Skin of body (tissue), 2 donors: Measurements from ENCODE around the gene DRD3. TPM values are rescaled to one million over a fixed set of nuclear protein-coding genes. Genes with fewer than 3 reads are reported as not detected.
A peak's percentile ranks its signal among the peaks of the same experiment; 100 is the strongest.

ENCODE experiments used
- DNase-seq: peaks from one replicate; lab custom pipeline; 2025; lab: John Stamatoyannopoulos, UW
- total RNA-seq: library from RNA; depleted of rRNA; stranded (reverse); fragments of >200 nt; gene quantifications from one replicate; pipeline ENCODE4 v1.2.3, GENCODE V29; 2014

The DRD3 gene
- total RNA-seq, result not detected

DNA sequence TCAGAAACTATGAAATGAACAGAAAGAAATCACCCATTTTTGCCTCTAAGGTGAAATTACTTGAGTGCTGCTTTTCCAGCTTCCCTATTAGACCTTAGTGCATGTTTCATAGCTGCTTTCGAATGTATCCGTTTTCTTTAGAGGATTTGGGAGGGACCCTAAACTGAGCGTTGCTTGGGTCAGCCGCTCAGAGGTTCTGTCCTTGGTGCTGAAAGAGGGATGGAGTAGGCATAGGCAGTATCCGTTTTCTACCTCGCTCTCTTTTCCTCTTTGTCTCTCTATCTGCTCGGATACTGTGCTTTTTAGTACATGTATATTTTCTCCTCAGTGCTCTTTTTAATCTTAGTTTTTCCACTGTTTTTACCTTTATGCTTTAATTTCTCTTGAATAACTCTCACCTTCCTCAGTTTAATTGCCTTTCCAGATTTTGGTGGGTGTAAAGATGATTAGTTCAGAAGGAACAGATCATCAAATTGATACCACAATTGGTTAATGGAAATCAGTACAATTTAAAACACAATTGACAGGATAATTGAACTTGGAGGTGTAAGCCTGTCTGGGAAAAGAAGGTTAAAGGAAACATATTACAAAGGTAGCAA, at the start of gene DRD3:
Gene DRD3 (minus strand): TSS at position 283 of the 599 bp plus-strand sequence. CDS start 7,060 bp downstream, outside the sequence.
- DNase-seq, result no peak

DNA sequence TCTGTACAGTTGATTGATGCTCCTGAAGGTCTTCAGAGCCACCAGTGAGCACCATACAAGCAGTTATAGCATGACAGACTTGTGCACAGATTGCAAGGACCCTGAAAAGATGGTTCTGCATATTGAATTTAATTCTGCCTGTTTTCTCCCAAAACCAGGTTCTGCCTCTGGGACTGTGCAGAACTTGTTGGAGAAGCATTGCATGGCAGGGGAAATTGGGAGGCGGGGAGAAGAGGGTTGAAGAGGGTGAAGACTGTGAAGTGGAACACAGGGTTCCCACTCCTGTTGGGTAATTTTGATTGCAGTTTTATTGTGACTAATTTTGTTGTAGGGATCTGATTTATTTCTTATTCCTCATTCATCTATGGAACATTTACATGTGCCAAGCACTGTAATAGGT, 48.2 kb upstream of the DRD3 start:
- DNase-seq, result no peak

DNA sequence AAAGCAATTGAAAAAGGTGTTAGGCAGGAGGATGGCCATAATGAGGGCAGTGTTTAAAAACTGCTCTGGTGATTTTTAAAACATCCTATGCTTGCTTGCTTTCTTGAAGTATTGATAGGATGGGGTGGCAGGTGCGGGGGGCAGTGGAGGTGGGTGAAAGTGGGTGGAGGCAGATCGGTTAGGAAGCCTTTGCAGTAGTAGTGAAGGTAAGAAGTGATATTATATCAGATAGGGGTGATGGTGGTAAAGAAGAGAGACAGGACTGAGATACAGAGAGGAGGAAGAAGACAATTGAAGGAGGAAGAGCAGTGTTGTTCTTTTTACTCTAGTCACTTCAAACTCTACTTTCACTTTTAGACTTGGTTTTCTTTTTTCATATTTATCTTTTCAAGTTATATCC, 47.5 kb upstream of the DRD3 start:
- DNase-seq, result no peak

DNA sequence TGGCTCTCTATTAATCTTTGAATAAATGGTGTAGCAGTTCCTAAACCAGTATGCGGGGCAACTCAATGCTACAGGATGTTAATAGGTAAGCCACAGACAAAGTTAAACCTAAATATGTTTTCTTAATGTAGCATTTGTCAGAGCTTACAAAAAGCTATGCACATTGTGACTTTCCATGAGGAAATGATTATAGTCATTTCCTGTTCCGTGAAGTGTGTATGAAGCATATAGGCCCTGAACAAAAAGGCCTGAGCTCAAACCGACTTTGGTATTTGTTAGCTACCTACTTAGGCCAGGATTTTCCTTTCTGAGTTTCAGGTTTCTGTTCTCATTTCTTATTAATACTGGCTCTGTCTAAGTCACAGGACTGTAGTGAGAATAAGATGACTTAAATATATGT, 44.3 kb upstream of the DRD3 start:
- peak; percentile 8 for DNase-seq

DNA sequence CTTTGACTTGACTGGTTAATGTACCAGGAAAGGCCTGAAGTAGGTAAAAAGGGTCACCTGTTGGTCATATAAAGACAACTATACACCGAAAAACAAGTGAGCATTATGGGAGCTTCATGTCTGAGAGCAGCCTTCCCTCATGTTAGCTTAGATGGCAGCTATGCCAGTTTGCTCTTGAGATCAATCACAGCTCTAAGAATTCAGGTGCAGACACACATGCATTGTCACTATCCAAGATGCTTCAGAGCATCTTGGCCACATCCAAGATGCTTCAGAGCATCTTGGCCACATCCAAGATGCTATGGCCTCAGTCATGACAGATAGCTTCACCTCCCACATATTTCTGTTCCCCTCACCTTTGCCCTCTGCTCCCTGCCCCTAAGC, 43.0 kb upstream of the DRD3 start:
- no peak for DNase-seq

DNA sequence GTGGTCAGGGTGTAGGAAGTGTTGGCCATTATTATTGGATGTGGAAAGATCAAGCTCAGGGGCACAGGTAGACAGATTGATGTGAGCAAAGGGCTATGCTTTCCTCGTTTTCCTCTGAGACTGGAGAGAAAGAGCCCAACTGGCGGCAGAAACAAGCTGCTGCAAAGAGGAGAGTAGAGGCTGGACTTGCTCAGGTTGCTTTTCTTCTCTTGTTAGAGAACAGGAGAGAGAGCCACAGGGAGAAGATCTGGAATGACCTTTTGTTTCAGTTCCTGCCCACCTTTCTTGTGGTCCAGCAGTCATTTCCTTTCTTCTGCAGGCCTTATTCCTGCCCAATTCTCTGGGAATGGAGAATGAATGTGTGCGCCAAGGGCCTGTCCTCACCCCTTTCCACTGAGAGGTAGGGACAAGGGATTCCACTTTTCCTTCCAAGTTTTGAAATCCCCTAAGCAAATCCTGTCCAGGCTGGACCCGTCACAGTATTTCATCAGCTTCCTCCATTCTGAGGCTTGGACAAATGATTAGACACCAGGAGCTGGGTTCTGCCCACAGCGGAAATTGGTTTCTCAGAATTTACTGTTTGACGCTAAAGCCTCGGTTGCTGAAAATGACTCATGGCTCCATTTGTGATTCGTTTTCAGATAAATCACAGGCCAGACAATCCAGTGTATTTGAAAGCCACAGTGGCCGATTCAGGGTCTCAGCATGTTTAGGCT, 42.5 kb upstream of the DRD3 start:
- DNase-seq, result no peak

DNA sequence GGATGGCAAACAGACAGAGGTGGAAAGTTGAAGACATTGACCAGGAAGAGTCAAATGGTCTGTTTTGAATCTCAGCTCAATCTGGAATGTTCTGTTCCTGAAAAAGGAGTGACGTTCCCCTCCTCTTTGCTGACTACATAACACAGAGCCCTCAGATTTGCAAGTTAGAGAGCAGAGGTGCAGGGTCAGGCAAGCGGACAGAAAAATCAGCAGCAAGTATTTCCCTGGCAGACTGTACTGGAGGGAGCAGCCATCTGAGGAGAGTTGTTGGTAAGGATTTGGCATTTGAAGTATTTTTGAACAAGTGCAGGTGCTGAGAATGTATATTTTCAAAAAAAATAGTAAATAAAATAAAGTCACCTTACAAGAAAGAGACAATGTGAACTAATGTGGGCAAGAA, 40.9 kb upstream of the DRD3 start:
- DNase-seq, result no peak

DNA sequence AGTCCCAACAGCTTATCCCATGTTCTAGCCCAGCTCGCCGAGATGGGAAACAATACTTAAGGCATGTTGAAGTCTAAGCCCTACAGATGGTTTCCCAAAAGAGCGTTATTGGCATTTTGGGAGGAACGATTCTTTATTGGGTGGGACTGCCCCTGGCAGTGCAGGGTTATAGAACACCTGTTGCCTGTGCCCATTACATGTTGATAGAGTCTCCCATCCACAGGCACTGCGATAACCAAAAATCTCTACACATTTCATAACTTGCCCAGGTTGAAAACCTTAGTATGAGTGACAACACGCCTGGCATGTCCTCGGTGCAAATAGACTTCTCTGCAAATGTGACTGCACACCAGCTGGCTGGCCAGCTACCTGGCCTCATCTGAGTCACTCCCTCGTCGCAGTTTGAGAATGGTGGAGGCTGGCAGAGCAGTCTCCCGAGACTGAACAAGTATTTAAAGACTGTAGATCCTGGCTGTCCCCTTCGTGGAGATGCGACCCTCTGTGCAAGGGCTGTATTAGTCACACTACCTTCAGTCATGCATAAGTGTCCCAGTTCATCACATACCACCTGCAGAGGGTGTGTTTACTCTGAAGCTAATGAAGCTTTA, 39.8 kb upstream of the DRD3 start:
- no peak for DNase-seq

DNA sequence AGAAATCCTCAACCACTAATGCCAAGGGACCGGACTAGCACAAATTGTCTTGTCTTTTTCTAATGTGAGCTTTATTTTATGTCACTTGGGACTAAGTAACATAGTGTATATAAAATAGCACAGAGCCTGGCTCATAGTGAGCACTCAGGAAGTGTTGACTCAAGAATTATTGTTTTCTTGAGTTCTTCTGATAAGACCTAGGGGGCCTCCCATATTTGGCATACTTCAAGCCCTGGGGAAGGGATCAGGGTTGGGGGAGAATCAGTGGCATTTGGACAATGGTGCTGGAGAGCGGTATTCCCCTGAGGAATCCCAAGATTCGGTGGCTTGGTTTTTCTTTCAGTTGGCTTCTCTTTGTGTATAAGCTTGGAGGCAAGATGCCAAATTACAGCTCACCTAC, 39.2 kb upstream of the DRD3 start:
- DNase-seq, result no peak

DNA sequence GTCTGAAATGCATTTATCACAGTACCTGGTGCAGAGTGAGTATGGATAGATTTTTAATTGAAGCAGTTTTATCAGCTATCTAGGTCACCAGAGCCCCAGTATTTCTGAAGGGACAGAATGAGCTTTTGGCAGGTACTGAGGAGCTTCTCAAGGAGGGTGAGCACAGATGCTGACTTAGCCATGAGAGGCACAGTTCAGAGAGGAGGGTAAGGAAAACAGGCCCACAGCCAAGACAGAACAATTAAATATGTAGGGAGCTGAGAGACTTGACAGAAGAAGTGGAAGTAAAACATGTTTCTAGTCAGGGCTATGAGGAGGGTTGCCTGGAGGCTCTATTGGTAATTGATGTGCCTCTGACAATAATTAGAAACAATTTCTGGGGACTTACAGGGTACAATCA, 38.4 kb upstream of the DRD3 start:
- no peak for DNase-seq

DNA sequence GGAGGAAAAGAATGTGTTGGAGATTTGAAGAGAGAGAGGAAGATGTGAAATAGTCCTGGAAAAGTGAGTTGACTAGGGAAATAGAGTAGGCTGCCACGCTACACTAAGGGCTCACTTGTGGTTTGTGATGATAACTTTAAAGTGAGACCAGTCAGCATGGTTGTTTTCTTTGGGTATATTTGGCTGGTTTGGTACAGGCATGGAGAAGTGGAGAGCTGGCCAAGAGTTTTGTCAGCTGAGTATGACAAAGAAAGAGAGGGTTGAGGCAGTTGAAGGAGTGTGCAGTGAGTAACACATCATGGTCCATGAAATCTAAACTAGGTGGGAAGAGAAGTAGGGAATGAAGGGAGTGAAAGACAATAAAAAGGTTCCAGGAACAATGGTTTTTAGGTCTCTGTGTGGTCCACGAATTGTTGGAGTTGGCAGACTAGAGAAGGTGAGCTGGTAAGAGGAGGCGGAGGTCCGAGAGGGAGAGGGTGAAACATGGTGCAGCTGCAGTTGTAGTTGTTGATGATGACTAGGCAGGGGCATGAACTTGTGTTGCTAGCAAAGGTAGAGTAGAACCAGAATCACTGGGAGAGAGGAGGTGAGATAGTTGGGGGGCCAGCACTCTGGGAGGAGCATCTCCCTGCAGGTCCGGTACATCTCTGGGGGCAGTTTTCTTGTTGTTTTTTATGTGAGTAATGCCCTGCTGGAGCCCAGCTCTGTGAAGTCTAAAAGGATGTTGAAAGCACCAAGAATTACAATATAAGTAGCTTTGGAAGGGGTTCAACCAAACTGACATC, 37.5 kb upstream of the DRD3 start:
- DNase-seq, result no peak

DNA sequence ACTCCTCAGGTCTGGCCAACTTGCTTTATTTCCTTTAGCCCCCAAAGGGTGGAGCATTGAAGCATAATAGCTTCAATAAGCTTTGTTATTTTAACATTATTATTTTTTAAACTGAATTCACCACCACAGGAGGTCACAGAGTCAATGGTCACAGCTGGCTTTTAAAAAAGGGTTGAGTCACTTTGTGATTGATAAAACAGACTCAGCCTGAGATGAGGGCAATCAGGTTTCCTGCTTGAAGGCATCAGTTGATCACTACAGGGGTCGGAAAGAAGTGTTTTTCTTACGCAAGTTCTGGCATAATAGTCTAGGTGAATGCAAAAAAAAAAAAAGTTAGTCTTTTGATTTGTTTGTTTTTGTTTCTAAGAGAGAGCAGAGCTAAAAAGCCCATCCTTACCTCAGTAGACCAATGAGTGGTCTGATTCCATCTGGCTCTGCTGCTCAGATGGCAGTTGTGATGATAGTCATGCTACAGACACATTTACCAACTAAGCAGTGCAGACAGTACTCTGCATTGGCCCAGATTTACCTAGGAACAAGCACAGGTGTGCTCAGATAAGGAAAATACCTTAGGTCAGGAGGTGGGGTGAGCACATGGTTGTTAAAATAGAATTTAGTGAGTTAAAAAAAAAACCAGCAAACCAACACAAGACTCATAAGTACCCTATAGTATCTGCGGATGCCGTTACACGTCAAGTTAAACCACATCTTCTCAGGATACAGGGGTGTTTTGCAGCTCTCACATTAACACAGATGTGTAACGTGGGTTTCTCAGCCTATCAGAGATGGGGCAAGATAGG, 35.9 kb upstream of the DRD3 start:
- no peak for DNase-seq

DNA sequence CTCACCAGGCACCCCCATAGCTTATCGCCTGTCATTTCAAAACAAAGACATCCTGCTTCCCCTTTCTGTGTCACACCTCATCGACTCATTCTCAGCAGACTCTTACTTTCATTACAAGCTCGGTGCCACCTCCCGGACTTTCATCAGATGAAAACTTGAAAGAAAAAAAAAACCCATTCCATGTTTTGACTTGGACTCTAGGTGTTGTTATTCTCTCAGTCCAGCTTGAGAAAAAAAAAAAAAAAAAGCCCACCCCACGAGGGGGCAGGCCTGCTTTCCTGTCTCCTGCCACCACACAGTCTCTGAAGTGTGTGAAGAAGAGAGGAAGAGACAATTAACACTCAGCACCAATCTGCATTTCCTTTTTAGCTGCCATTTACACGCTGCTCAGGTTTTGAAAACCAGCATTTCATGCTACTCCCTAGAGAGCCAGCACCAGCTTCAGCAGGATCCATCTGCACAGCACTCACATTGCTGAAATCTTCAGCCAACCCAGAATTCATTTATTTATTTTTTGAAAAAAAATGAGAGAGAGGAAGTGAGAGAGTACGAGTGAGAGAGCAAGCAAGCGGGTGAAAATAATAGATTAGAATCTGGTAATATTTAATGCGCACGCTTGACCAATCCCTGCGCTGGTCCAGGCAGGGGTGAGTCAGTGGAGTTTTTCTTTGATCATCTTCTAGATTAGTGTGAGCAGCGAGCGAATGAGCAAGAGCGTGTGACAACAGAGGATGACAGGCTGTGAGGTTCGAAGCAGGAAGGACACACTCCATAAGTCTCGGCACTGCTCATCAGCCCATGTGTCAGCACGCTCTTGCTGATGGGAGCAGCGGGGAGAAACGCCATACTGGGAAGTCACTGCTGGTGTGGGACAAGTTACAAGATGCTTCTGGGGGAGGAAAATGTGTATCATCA, 35.0 kb upstream of the DRD3 start:
- peak; percentile 26 for DNase-seq

DNA sequence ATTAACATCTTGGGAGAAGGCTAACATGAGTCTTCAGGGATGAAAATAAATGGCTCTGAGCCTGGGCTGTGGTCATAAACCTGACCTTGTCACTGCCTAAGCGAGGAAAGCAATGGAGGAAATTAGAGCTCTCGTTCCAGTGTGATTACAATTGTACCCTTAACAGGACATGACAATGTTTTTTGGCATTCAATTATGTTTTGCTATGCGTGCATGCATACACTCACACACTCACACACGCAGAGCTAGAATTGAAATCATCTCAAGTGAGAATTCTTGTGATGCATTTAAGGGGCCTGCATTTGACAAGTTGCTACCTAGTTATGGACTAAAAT, 34.4 kb upstream of the DRD3 start:
- DNase-seq, result peak; percentile 15

DNA sequence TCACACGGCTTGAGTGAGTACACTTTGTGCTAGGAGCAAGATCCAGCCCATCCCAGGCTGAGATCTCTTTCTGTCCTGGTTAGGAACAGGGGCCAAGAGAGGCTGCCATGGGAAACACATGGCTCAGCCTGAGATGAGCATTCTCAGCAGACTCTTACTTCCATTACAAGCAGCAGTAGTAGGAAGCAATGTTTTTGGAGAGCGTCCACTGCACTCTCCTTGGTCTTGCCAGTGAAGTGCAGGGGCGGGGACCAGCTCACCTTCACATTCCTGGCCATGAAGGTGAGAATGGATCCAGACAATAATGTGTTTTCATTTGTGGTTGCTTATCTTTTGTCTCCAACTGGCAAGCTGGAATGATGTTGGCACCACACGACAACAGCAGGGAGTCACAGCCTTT, 33.8 kb upstream of the DRD3 start:
- no peak for DNase-seq

DNA sequence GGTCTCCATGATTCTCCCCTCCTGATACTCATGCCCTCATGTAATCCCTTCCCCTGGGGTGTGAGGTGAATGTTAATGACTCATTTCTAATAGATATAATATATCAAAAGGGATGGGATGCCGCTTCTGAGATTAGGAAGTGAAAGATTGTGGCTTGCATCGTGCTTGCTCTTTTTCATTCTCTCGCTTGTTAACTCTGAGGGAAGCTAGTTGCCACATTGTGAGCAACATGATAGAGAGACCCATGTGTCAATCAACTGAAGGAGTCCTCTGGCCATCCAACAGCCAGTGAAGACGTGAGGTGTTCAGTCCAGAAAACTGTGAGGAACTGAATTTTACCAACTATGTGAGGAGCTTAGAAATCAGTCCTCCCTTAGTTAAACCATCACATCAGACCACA, 28.9 kb upstream of the DRD3 start:
- no peak for DNase-seq

DNA sequence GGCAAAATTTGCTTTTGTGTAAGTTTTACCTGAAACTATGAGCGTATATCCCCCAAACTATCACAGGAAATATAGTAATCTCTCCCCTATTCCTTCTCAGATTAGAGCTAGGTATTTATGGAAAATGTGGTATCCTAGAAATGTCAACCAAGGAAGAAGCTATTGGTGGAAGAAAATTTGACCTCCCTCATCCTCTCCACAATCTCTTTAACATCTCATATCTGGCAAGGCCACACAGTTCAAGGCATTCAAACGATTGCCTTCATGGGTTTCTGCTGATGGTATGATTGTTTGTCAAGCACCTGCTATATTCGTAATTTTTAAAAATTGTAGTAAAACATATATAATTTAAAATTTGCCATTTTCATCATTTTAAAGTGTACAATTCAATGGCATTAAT, 27.5 kb upstream of the DRD3 start:
- DNase-seq, result no peak

DNA sequence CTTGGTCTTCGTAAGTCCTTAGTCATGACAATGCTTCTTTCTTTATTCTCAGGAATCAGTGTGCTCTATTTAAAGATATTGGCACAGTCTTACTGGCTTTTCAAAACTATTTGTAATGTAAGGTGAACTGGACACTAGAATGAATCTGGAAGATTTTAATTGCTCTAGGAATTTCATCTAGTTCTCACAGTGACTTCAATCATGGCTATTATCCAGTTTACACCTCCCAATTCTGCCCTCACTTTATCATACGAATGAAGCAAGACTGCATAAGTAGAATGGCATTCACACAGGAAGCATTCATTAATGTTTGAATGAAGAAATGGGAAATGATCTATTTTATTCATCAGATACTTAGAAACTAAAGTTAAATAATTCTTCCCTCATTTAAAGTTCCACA, 26.7 kb upstream of the DRD3 start:
- no peak for DNase-seq

DNA sequence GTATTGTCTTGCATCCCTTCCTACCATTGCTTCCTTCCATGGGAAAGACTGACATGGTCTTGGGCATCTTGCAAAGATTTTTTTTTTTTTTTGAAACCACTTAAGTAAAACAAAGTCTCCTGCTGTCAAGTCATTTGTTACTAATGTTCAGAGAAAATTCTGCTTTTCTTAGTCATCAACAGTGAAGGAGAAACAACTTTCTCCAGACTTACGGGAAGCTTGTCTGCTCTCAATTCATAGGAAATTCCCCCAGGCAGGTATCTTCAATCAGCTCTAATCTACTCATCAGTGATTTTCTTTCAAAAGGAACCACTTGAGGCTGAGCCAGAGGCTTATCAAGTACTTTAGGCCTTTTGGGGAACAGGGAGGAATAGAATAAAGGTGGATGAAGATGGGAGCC, 15.9 kb upstream of the DRD3 start:
- no peak for DNase-seq

DNA sequence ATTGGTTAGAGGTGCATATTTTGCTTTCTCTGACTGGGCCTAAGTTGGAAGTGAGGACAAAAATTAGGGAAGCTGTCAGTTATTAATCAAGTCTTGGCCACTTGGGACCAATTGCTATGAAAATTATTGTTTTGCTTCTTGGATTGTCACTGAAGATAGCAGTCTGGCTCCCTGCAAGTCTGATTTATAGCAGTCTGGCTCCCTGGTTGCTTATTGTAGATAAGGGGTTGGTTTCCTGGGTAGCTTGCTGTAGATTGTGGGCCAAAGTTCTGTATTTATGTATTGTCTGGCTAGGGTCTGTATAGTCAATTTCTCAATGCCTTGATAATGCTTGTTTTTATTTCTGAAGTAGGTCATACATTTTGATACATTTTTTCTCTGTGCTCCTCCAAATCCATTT, 13.3 kb upstream of the DRD3 start:
- no peak for DNase-seq

DNA sequence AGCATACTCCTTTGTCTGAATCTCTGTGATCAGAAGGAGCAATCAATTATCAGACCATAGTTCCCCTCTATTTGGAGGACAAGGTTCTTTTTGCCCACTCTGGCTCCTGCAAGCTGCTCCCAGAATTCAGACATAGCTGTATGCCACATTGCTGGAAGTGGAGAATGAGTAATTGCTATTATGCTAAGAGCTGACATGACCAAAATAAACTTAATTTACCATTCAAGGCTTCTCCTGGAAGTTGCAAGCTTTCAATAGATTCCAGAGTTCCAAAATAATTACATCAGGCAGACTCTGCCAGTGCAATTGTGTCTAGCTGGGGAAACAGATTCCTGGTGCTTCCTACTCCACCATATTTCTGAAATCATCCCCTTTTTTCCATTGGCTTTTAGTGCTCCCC, 7.6 kb upstream of the DRD3 start:
- no peak for DNase-seq
